ENCODE measurements around the gene CCDC33.

CCDC33 gene

GRCh38 chr15:74209560-74209958, 26.6 kb upstream of the CCDC33 start:
- no peak for DNase-seq

DNA sequence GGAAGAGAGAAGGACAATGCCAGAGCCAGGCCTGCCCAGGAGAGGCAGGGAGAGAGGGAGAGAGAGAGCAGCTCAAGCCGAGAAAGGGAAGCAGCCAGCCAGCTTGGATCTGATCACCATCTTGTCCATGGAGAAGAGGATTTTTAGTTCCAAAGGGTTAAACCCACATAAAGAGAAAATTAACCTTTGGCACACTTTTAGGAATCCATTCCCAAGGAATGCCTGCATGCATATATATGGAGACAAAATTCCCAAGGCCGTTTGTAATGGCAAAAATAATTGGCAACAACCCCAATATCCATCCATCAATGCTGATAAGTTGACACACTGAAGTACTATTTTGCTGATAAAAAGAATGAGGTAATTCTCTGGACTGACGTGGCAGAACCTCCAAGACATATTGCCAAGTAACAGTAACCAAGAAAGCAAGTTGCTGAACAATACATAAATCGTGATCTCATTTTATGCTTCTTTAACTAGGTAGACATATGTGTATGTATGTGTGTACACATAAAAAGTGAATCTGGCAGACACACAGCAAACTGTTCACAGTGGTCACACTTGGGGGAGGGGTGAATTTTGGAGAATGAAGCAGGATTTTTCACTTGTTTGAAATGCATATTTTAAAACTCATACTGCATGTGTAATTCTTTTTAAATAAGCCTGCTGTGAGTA, 26.0 kb upstream of the CCDC33 start:
- no peak for DNase-seq

DNA sequence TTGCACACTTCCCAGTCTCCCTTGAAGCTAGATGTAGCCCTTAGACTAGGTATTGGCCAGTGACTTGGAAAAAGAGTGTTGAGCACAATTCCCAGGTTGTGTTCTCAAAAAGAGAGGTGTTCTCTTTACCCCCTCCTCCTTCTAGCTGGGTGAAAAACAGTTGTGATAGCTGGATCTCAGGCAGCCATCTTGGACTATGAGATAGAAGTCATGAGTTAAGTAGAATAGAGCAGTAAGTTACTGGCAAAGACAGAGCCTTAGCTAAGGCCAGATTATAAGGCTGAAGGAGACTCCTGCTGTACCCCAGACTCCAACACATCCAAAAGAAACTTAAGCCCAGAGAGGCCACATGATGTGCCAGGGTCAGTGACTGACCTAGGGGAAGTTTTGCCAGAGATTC, 25.4 kb upstream of the CCDC33 start:
- DNase-seq: no peak

GRCh38 chr15:74211656-74212055, 24.5 kb upstream of the CCDC33 start:
- DNase-seq: no peak

- no peak for DNase-seq
Observed at GRCh38 chr15:74212494-74212893, 23.6 kb upstream of the CCDC33 start.

DNA sequence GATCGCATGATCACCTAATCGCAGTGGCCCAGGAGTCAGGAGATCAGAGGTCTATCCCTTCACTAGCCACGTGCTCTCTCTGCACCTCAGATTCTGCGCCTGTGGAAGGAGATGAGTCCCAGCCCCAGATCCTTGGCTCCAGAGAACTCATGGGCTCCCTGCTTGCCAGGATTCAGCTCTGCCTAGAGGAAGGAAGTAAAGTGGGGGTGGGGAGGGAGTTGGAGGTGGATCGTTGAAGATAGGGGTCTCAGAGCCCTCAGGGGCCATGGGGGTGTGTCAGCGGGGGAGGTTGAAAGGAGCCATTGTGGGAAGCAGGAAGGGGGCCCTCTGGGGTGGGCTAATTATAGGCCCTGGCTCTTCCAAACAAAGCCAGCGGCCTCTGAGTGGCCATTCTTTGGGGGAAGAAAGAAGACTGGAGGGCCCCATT, 22.3 kb upstream of the CCDC33 start:
- DNase-seq: no peak

DNA sequence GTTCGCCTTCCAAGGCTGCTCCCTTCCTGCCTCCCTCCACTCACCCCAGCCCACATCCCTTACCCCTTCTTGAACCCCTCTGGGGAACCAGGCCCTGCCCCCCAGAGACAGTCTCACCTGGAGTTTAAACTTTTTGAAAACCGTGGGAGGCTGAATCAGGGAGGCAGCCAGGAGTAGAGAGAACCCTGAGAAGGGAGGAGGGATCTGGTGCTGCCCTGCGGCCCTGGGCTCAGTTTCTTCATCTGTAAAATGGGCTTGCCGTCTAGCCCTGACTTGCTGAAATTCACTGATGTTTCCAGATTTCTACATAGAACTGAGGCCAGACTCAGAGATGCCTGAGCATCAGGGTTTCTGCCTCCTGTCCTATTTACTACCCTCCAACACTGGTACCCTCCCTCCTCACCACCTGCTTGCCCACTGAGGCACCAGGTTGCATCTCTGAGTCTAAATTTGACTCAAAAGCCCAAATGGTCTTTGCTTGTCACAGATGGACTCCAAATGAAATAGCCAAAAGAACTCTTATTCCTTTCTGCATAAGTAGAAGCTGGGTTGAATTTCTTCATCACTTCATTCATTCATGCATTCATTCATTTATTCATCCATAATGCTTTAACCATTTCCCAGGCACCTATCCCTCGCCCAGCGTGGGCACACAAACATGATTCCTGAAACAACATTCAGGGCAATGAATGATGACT, 21.7 kb upstream of the CCDC33 start:
- DNase-seq: no peak

GRCh38 chr15:74215958-74216357, 20.2 kb upstream of the CCDC33 start:
- no peak for DNase-seq

DNA sequence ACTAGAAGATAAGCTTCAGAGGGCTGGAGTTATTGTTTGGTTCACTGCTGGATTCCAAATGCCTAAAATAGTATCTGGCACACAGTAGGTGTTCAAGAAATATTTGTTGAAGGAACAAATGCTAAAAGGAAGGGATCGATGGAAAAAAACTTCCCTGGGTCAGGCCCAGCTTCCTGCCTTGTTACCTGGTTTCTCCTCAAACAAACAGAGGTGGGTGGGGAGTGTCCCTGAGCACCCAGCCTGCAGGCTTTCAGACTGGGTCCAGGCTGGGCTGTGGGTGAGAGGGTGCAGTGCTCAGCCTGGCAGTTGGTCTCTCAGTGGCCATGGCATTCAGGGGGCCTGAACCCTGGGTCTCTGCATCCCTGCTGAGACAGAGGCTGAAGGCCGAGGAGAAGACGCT, 19.2 kb upstream of the CCDC33 start:
- no peak for DNase-seq

DNA sequence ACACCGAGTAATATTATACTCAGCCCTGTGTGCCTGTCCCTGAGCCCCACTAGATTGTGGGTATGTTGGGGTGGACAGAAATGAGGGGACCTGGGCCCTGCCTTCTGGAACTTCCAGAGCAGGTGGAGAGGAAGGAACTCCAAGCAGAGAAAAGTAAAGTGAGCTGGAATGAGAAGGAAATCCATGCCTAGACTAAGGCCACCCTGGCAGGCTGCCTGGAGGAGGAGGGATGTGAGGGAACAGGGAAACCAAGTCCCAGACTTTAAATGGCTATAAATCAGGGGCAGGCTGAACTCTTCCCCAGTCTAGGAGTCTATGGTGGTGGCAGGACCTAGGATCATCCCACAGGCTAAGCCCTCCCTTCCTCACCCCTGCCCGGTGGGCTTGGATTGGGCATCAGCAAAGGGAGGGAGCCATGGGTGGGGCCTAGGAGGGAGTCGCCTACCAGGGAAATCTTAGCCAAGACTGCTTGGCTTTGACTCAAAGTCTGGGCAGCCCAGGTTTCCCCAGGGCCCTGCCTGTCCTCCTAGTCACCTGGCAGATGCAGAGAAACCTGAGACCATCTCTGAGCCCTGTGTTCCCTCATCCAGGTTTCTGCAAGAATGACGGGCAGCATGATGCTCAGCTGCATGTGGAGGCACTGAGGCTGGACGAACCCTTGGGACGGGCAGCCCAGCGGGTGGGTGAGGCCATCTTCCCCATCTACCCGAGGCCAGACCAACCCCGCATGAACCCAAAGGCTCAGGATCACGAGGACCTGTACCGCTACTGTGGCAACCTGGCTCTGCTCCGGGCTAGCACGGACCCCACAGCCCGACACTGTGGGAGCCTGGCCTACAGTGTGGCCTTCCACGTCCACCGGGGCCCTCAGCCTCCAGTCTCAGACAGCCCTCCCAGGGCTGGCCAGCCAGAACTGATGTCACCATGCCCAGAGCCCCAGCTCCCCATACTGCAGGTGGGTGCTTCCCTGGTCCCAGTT, 17.9 kb upstream of the CCDC33 start:
- DNase-seq: no peak

GRCh38 chr15:74220475-74221248, 15.5 kb upstream of the CCDC33 start:
- no peak for DNase-seq

GRCh38 chr15:74221399-74222239, 14.5 kb upstream of the CCDC33 start:
- DNase-seq: no peak

GRCh38 chr15:74222240-74223119, 13.6 kb upstream of the CCDC33 start:
- no peak for DNase-seq

DNA sequence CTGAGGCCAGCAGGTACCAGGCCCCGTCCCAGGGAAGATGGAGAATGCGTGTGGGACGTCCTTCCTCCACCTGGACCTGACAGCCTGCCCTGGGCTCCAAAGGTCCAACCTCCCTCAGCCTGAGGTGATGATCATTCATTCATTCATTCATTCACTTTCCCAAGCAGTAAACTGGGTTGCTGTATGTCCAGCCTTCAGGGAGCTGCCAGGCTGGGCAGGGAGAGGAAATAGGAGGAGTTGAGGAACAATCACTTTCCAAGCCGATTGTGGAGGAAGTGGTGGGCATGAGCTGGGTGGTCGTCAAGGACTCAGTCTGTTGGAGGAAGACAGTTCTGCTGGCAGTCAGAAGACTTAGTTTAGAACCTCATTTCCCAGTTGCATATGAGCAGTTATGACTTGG, 10.2 kb upstream of the CCDC33 start:
- DNase-seq: no peak

DNA sequence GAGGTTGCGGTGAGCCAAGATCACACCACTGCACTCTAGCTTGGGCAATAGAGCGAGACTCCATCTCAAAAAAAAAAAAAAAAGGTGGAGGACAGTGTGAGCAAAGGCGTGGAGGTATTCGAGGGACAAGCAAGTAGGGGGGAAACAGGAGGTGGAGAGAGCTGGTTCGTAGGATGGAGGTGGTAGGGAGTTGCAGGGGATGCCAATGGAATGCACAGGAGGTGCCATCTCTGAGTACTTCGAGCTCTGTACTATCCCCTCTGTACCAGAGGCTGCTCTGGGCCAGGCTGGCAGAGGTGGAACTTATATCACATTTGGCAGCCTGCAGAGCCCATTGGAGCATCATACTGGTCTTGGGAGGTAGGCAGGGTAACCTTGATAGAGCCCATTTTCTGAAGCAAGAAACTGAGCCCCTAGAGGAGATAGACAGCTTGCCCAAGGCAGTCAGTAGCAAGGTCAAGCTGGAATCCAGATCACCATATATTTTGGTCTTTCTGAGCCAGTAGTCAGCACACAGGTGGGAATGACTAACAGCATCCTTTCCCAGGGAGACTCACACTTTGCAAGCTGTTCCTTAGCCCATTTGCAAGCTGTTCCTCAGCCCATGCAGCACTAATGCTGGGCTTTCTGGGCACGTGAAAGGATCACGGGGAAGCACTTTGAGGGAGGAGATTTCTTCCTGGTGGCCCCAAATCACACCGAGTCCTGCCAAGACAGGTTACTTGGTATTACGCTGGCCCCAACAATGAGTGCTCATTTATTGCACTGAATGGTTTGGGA, 9.2 kb upstream of the CCDC33 start:
- DNase-seq: no peak

- DNase-seq: no peak
Observed at GRCh38 chr15:74227968-74228722, 8.0 kb upstream of the CCDC33 start.

DNA sequence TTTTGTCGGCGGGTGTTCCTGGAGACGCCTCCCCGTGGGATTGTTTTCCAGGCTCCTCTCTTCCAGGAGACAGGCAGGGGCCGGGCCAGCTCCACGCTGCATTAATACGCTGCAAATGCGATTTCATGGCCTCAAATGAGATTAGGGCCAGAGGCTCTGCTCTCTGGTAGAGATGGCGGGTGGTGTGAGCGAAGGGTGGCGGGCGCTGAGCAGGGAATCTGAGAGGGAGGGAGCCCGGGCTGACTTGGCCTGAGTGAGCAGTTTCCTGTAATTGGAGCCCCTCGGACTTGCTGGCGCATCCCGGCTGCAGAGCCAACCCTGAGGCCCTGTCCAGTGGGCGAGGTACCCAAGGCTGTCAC, 7.4 kb upstream of the CCDC33 start:
- DNase-seq: no peak

DNA sequence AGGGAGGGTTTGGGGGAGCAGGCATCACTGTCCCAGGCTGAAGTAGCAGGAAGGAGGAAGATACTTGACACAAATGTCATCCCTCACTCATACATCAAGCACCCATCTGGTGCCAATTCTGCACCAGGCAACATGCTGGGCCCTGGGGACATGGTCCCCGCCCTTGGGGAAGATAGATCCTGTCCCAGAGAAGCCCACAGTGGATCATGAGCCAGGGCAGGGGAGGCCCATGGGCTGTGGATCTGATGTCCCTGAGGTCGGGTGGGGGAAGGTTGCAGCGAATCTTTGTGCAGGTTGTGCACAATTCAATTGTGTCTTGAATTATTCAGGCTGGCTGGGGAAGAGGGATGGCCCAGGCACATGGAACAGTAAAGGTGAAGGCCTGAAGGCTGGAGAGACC, 6.4 kb upstream of the CCDC33 start:
- no peak for DNase-seq

- DNase-seq: no peak
Observed at GRCh38 chr15:74231475-74231874, 4.7 kb upstream of the CCDC33 start.
